Stimulated activated CD4-positive, alpha-beta T cell treated with anti-CD3 and anti-CD28 coated beads, Interleukin-1b, Interleukin-23, amount 100 ng/mL, for 4 hours (primary cell): ENCODE data around the gene PWWP2B.

Experiments
- DNase-seq, 2 donors: peaks; one replicate each; pipeline ENCODE4 v3.0.0-alpha.2; 2020; ENCODE audit warnings: low read depth in 2 of 2

PWWP2B gene

GRCh38 chr10:132407243-132407746 lies 10.3 kb downstream of the PWWP2B start:
- no peak for DNase-seq

GRCh38 chr10:132407846-132408278 lies 10.9 kb downstream of the PWWP2B start:
- DNase-seq = no peak

DNA sequence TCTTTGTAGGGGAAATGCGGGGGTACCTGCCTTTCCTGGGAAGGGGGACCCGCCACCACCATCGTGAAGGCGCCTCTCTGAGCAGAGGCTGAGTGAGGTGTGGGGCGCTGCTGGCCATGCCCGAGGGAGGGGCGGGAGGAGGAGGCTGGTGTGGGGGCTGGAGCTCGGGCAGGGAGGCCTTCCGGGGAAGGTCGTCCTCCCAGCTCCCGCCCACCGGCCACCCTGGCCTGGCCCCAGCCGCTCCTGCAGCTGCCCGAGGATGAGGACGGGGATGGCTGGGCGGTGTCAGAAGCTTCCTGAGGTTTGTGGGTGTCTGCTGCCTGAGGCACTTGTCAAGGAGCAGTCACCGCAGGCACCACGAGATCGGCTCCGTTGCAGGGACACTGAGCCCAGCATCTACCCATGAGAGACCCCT lies 11.4 kb downstream of the PWWP2B start:
- no peak for DNase-seq

DNA sequence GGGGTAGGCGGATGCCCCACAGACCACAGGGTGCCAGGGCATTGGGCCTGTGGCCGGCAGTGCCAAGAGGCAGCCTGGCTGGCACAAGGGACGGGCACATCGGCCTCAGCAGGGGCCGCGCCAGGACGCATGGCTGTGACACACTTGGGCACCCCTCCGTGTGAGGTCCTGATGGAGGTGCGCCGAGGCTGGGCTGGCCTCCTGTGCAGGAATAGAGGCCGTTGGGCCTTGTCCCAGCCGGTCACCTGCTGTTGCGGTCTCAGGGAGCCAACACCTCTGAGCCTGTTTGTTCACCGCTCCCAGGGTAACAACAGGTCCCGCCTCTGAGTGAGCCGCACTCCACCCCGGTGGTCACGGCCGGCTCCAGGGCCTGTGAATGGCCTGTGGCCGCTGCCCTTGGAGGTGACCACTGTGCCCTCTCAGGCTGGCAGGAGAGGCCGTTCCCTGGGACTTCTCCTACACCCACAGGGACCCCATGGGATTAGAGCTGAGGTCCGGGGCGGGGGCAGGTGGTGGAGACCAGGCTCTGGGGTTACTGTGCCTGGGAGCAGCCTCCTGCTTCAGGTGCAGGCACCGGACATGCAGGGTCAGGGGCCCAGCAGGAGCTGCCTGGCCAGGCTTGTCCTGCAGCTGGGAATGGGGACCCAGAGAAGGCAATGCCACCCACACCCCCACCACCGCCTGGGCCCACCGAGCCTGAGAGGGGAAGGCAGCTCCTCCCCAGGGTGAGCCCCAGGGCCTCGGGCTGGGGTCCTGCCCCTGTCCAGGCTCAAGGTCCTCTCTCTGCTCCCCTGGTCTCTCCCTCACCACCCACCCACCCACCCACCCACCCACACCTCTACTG lies 12.0 kb downstream of the PWWP2B start:
- DNase-seq = no peak

DNA sequence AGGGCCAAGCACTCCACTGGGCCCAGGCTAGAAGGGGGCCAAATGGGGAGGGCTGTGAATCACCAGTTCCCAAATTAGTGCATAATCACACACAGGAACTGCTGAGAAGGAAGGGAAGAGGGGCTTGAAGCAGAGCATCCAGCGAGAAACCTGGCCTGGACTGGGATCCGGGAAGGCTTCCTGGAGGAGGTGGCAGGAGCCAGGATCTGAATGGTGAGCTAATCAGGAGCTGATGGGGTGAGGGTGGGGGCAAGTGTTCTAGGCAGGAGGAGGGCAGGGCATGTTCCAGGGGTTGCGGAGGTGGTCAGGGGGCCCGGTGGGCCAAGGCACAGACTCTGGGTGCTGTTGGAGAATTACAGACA lies 12.6 kb downstream of the PWWP2B start:
- DNase-seq = no peak

DNA sequence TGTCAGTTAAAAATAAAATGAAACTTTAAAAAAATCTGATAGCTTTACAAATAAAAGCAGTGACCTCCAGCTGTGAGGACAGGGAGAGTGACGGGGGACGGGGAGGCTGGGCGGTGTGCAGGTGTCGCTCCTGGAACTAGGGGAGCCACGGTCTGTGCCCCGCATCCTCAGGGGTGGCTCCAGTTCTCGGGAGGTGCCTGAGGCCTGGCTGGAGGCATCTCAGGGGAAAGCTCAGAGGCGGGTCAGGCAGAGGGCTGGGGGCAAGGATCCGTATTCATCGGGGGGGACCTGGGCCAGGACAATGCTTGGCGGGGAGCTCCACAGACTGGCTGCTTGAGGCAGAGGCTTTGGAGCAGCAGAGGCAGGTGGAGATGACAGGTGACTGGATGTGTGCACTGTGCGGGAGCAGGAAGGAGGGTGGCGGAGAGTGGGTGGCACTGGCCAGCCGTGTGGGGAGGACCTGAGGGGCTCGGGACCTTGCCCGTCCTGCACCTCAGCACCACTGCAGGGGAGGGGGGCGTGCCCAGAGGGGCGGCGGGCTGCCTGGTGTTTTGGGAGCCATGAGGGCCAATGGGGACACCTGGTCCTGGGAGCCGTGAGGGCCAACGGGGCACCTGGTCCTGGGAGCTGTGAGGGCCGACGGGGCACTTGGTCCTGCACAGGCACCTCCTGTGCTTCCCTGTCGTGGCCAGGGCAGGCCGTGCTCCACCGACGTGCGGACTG lies 13.2 kb downstream of the PWWP2B start:
- no peak for DNase-seq

DNA sequence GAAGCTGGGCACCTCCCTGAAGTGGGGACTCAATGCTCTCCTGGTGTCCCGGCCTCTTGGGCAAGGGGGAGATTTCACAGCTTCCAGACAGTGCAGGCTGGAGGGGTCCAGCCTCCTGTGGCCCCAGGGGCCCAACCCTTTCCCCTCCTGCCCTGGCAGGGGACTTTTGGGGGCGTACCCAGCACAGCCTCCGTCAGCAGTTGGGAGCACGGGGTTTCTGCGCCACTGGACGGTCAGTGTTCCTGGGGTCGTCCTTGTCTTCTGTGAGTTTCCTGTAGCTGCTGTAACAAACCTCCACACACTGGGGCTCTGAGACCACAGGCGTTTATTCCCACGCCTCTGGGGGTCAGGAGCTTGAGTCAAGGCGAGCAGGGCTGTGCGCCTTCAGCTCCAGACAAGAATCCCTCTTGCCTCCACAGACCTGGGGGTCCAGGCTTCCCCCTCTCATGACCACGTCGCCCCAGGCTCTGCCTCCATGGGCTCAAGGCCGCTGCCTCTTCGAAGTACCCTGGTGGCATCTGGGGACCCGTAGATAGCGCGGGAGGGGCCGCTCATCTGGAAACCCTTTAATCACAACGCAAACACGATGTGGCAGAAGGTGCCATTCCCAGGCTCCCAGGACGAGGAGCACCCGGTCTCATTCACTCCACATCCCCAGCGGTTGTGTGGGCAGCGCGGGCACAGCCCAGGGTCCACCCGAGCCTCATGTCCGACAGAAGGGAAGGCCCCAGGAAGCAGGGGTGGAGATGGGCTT lies 14.0 kb downstream of the PWWP2B start:
- DNase-seq = no peak

- no peak for DNase-seq
These were observed 14.7 kb downstream of the PWWP2B start for GRCh38 chr10:132411561-132412253.

- no peak for DNase-seq
These were observed 15.6 kb downstream of the PWWP2B start for GRCh38 chr10:132412316-132413192.

DNA sequence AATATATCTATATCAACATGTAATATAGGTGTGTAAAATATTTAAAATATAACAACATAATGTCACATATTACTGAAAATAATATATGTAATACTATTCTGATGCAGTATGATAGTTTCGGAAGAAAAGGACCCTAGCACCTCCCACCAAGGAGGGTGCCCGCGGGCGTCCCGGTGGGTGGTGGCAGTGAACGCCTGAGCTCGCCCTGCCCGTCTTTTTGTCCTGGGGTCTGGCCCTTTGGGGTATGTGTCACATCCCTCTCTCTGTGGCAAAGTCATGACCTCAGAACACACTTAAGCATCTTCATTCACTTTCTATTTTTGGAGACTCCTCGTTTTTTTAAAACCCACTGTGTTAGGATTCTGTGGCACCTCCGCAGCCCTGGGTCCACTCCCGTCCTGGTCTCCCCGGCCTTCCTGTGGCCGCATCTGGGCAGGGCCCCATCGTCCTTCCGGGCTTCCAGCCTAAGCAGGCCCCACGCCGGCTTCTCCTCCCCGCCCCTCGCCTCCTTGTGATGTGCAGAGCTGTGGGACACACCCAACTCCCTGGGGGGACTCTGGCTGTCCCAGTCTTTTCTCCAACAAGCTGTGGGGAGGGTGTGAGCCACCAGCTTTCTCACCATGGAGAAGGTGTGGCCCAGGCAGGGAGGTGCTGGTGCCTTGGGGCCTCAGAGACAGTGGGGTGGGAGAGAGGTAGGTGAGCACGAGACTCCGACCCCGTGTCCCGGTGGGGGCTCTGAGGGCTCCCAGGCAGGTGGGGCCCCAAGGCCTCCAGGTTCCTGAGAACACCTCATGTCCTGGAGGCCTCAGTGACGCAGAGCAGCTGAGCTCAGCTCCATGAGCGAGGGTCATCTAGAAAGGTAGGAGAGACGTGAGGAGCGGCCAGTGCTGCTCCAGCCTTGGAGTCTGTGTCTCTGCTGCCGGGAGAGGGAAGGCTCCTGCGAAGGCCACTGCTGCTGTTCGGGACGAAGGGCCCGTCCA lies 16.5 kb downstream of the PWWP2B start:
- no peak for DNase-seq

- no peak for DNase-seq
These were observed 17.5 kb downstream of the PWWP2B start for GRCh38 chr10:132414402-132415016.

DNA sequence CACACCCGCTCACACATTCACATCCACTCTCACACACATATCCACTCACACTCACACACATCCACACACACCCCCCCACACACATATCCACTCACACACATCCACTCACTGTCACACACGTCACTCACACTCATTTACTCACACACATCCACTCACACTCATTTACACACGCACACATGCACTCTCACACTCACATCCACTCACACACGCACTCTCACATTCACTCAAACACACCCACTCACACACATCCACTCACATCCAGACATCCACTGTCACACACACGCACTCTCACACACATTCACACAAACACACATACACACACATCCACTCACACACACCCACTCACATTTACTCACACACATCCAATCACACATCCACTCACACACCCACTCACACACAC lies 18.3 kb downstream of the PWWP2B start:
- DNase-seq = no peak

DNA sequence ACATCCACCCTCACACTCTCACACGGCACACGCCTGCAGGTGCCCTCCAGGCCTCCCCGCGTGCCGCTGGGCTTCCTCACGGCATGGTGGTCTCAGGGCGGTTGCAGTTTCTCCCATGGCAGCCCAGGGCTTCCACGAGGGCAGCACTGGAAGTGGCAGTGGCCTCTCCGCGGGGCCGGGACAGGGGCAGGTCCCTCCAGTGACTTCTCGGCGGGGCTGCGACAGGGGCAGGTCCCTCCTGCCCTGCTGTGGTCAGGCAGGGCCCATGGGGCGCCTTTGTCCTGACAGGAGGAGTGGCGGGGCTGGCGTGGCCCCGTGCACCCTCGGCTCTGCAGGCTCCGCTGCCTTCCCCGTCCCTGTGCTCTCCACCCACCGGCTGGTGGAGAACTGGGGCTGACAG lies 19.0 kb downstream of the PWWP2B start:
- DNase-seq = no peak

DNA sequence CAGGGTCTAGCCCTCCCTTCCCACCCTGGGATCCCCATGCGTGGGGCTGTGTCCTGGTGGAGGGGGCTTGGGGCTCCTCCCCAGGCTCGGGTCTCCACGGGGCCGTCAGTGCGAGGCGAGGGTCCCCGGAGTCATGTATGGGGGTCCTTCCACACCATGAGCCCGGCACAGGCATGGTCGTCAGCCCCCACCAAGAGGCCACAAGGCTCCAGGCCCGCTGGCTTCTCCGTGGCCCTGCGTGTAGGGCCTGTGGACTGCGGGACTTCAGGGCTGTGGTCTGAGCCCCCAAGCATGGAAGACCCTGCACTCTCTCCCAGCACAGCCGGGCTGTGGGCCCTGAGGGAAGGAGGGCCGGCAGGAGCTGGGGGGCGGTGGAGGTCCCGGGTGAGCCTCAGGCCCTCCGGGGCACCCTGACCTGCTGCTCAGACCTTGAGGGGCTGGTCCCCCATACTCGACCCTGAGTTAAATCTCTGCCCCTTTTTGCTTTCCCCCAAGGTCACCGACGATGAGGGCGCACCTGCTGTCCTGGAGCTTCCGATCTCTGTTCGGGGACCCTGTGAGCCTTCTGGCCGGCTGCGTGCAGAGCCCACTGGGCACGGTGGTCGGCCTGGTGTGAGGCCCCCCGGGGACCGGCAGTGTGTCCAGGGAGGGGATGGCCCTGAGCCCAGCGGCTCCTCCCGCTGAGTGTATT lies 19.7 kb downstream of the PWWP2B start:
- no peak for DNase-seq

- no peak for DNase-seq
These were observed 20.4 kb downstream of the PWWP2B start for GRCh38 chr10:132417257-132417910.

DNA sequence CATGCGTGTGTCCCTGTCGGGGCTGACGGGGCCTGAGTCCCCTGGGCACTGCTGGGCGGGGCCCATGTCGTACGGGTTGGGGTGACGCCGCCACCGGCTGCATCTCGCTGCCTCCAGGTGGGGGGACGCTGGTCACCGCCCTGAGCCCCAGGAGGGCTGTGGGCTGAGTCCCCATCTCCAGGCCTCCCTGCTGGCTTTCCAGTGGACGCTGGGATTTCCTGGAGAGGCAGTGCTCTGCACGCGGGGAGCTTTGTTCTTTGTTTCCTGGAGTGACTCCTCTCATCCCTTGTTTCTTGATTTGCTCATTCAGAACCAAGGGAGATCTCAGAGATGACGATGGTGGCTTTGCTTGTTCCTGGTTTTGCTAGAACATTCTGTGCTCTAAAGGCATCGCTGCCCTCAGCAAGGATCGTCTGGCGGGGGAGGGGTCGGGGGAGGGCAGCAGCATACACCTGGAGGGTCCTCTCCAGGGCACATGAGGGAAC lies 21.0 kb downstream of the PWWP2B start:
- DNase-seq = no peak

- no peak for DNase-seq
These were observed 21.8 kb downstream of the PWWP2B start for GRCh38 chr10:132418527-132419416.
